GM23338 (cell line): ENCODE results near the gene RAPGEF4. TPM values are rescaled to one million over a fixed set of nuclear protein-coding genes. Genes with fewer than 3 reads are reported as not detected.

Experiments
- ATAC-seq: fragments of 200-7000 bp; cut with Tn5 transposase; 3 replicates; pipeline ENCODE4 v1.9.1; 2020
- DNase-seq: peaks from one replicate; pipeline ENCODE4 v3.0.0-alpha.2; 2015; ENCODE audit warnings: low spot score
- H2AFZ ChIP-seq: fragments of 200-600 bp; sonication (generic); 2 replicates; pipeline ENCODE4 v1.8.0; 2016; ENCODE audit warnings: antibody characterized with exemption, mild to moderate bottlenecking, moderate library complexity
- H3F3A ChIP-seq: fragments of 200-600 bp; sonication (generic); replicated peaks from 2 replicates; pipeline ENCODE4 v1.8.0; 2017; ENCODE audit warnings: antibody characterized with exemption, mixed run types, low read depth
- H3K27ac ChIP-seq: fragments of 200-600 bp; sonication (generic); 2 replicates; pipeline ENCODE4 v1.6.1; 2016; ENCODE audit warnings: low read depth
- H3K27me3 ChIP-seq: fragments of 200-600 bp; sonication (generic); 2 replicates; pipeline ENCODE4 v1.8.0; 2016; ENCODE audit warnings: mild to moderate bottlenecking, mixed run types, moderate library complexity; ENCODE audit not compliant: insufficient read depth
- H3K36me3 ChIP-seq: fragments of 200-600 bp; sonication (generic); 2 replicates; pipeline ENCODE4 v1.8.0; 2016; ENCODE audit warnings: mild to moderate bottlenecking; ENCODE audit not compliant: insufficient read depth
- H3K4me1 ChIP-seq: fragments of 200-600 bp; sonication (generic); 2 replicates; pipeline ENCODE4 v1.8.0; 2016; ENCODE audit warnings: mild to moderate bottlenecking, moderate library complexity; ENCODE audit not compliant: insufficient read depth
- H3K4me2 ChIP-seq: fragments of 200-600 bp; sonication (generic); 2 replicates; pipeline ENCODE4 v1.7.1; 2017; ENCODE audit warnings: mixed run types
- H3K4me3 ChIP-seq: fragments of 200-600 bp; sonication (generic); 2 replicates; pipeline ENCODE4 v1.6.1; 2016; ENCODE audit warnings: mixed run types
- H3K79me2 ChIP-seq: fragments of 200-600 bp; sonication (generic); replicated peaks from 2 replicates; pipeline ENCODE4 v1.8.0; 2017; ENCODE audit warnings: mild to moderate bottlenecking; ENCODE audit not compliant: insufficient read depth
- H3K9me2 ChIP-seq: fragments of 200-600 bp; sonication (generic); 2 replicates; pipeline ENCODE4 v1.8.0; 2017; ENCODE audit not compliant: insufficient read depth
- H4K20me1 ChIP-seq: fragments of 200-600 bp; sonication (generic); replicated peaks from 2 replicates; pipeline ENCODE4 v1.8.0; 2017; ENCODE audit warnings: mild to moderate bottlenecking; ENCODE audit not compliant: insufficient read depth
- H3K27ac Mint-ChIP-seq: 2 replicates; pipeline ENCODE4 v1.8.0; 2020; ENCODE audit warnings: inconsistent platforms, mild to moderate bottlenecking, moderate library complexity, mixed read lengths
- H3K27me3 Mint-ChIP-seq: 3 replicates; pipeline ENCODE4 v1.8.0; 2022; ENCODE audit warnings: low read depth, mild to moderate bottlenecking, moderate library complexity, mixed read lengths, inconsistent platforms; ENCODE audit not compliant: insufficient read depth, poor library complexity
- H3K36me3 Mint-ChIP-seq: 3 replicates; pipeline ENCODE4 v1.8.0; 2021; ENCODE audit warnings: low read depth, mild to moderate bottlenecking, inconsistent platforms, moderate library complexity, mixed read lengths
- H3K4me1 Mint-ChIP-seq: 3 replicates; pipeline ENCODE4 v1.8.0; 2020; ENCODE audit warnings: mild to moderate bottlenecking, inconsistent platforms, mixed read lengths
- H3K4me3 Mint-ChIP-seq: 3 replicates; pipeline ENCODE4 v1.8.0; 2021; ENCODE audit warnings: moderate library complexity, mild to moderate bottlenecking, inconsistent platforms, mixed read lengths
- H3K9me3 Mint-ChIP-seq: 3 replicates; pipeline ENCODE4 v1.8.0; 2020; ENCODE audit warnings: moderate library complexity, mild to moderate bottlenecking, inconsistent platforms, mixed read lengths
- CTCF ChIP-seq, 2 experiments: fragments of 200-600 bp in 1 of 2; sonication (generic) in 1 of 2; conservative IDR thresholded peaks; 2 replicates each; pipeline versions ENCODE4 v1.5.1 to v1.6.1; 2016 to 2017; ENCODE audit warnings: antibody characterized with exemption in 2 of 2, low read depth in 2 of 2, mild to moderate bottlenecking in 2 of 2, moderate library complexity in 1 of 2
- ETS1 ChIP-seq: IDR thresholded peaks from 2 replicates; pipeline ENCODE4 v1.6.1; 2016; ENCODE audit warnings: antibody characterized with exemption
- EZH2 ChIP-seq: fragments of 200-600 bp; sonication (generic); IDR thresholded peaks from one replicate; pipeline ENCODE4 v1.8.0; 2017; ENCODE audit warnings: antibody characterized with exemption, mild to moderate bottlenecking, low read depth; ENCODE audit not compliant: unreplicated experiment
- JUNB ChIP-seq: IDR thresholded peaks from one replicate; pipeline ENCODE4 v1.6.1; 2016; ENCODE audit warnings: antibody characterized with exemption; ENCODE audit not compliant: unreplicated experiment
- POLR2AphosphoS5 ChIP-seq: IDR thresholded peaks from 2 replicates; pipeline ENCODE4 v1.6.1; 2016; ENCODE audit warnings: antibody characterized with exemption, low read depth
- REST ChIP-seq: IDR thresholded peaks from one replicate; pipeline ENCODE4 v1.6.1; 2018; ENCODE audit warnings: antibody characterized with exemption; ENCODE audit not compliant: unreplicated experiment
- STAT1 ChIP-seq: IDR thresholded peaks from one replicate; pipeline ENCODE4 v1.6.1; 2016; ENCODE audit warnings: antibody characterized with exemption; ENCODE audit not compliant: unreplicated experiment
- ZNF114 ChIP-seq: fragments of 250-450 bp; sonication (Bioruptor Pico); IDR thresholded peaks from 2 replicates; pipeline ENCODE4 v1.5.0; 2020; ENCODE audit warnings: mild to moderate bottlenecking, moderate library complexity
- ZNF331 ChIP-seq: fragments of 250-450 bp; sonication (Bioruptor Pico); IDR thresholded peaks from 2 replicates; pipeline ENCODE4 v1.5.0; 2020; ENCODE audit warnings: low read depth, mild to moderate bottlenecking, moderate library complexity
- ZNF462 ChIP-seq: fragments of 250-450 bp; sonication (Bioruptor Pico); IDR thresholded peaks from 2 replicates; pipeline ENCODE4 v1.5.0; 2020; ENCODE audit warnings: mild to moderate bottlenecking, moderate library complexity
- polyA plus RNA-seq: library from polyadenylated mRNA; unstranded; fragments of >200 nt; fragmentation: Nextera tagmentation; extraction: Ambion mirVana; gene quantifications from 2 replicates; pipeline ENCODE4 v1.2.1, GENCODE V29; 2016
- total RNA-seq: library from RNA; depleted of rRNA; stranded (reverse); fragments of >200 nt; shearing (Covaris generic); gene quantifications from 2 replicates; pipeline ENCODE4 v1.2.3, GENCODE V29; 2014

Gene RAPGEF4
- total and polyA plus RNA-seq, 2 experiments from 2014 or later: 1.7 to 4.7 TPM

- no peak for TF ChIP-seq ZNF462
- no peak for TF ChIP-seq ZNF114 (CRISPR knock-in tag)
- TF ChIP-seq JUNB: no peak
- TF ChIP-seq CTCF (conservative IDR thresholded peaks at IDR 0.05; ENCODE audit: low read depth in 2 of 2): no peak
These were observed 90.9 kb downstream of the RAPGEF4 start (continued) for GRCh38 chr2:172826522-172826921.

- no peak overlapping the region for H3K4me3 ChIP-seq
- H4K20me1 ChIP-seq: no peaks in the 10 kb centered on the region
- DNase-seq: no peak
- H3K36me3 Mint-ChIP-seq: no peaks in the 10 kb centered on the region
- H3K4me1 Mint-ChIP-seq: no peaks in the 10 kb centered on the region
- H3K79me2 ChIP-seq: no peaks in the 10 kb centered on the region
- H3K9me3 Mint-ChIP-seq: no peaks in the 10 kb centered on the region
- no peaks in the 10 kb centered on the region for H3K4me1 ChIP-seq
- H3K4me3 Mint-ChIP-seq: no peak overlapping the region
- no peaks in the 10 kb centered on the region for H3F3A ChIP-seq
- peaks cover 2% of the 10 kb centered on the region for H3K27me3 Mint-ChIP-seq
- H2AFZ ChIP-seq: no peak overlapping the region
- no peaks in the 10 kb centered on the region for H3K9me2 ChIP-seq
- H3K27ac ChIP-seq: no peak overlapping the region
- ATAC-seq: no peak
- no peak overlapping the region for H3K4me2 ChIP-seq
- no peak overlapping the region for H3K27ac Mint-ChIP-seq
- no peaks in the 10 kb centered on the region for H3K27me3 ChIP-seq
- no peaks in the 10 kb centered on the region for H3K36me3 ChIP-seq
- no peak for TF ChIP-seq ZNF114 (CRISPR knock-in tag)
- TF ChIP-seq REST: no peak
- no peak for TF ChIP-seq POLR2AphosphoS5
- TF ChIP-seq CTCF (conservative IDR thresholded peaks at IDR 0.05; ENCODE audit: low read depth in 2 of 2): no peak
- no peak for TF ChIP-seq EZH2
- no peak for TF ChIP-seq ETS1
- no peak for TF ChIP-seq ZNF331 (CRISPR knock-in tag)
- TF ChIP-seq JUNB: no peak
- no peak for TF ChIP-seq STAT1
These were observed 93.6 kb downstream of the RAPGEF4 start for GRCh38 chr2:172829229-172829628.
